Measurements from ENCODE around the gene ARMH3.

GRCh38 chr10:102064868-102065560, 9.0 kb upstream of the ARMH3 start, which contains the start of gene HPS6:
- TF ChIP-seq CTCF (conservative IDR thresholded peaks at IDR 0.05; ENCODE audit: low read depth in 2 of 2) (peak; percentile 28 to 45; a peak in 3 of 4 replicates), EZH2 (IDR thresholded peaks at IDR 0.05; ENCODE audit: low read depth, unreplicated experiment) (no peak), EZH2phosphoT487 (IDR thresholded peaks at IDR 0.05; ENCODE audit: unreplicated experiment) (no peak), JUNB (IDR thresholded peaks at IDR 0.05; ENCODE audit: unreplicated experiment) (no peak), REST (IDR thresholded peaks at IDR 0.05; ENCODE audit: unreplicated experiment) (no peak), POLR2AphosphoS5 (IDR thresholded peaks at IDR 0.05; ENCODE audit: low read depth) (peak; percentile 77)
